ENCODE measurements around the gene ASPHD2.
A peak's percentile ranks its signal among the peaks of the same experiment; 100 is the strongest.

The ASPHD2 gene

DNA sequence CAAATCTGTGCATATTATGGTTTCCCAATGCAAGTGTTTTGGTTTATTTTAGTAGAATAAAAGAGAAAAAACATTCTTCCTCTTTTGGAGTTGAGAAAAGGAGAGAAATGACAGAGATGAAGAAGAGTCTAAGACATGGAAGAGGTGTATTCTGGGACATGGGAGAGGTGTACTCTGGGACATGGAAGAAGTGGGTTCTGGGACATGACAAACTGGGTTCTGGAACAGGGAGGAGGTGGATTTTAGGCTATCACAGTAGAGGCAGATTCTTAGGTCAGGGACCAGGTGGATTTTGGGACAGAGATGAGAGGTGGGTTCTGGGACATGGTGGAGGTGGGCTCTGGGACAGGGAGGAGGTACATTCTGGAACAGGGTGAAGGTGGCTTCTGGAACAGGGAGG lies 2.1 kb upstream of the ASPHD2 start:
- H4K20me1 ChIP-seq (ENCODE audit: control insufficient read depth, insufficient read depth, low read depth, low read length), result no peaks in the 10 kb centered on the region
- no peaks in the 10 kb centered on the region; the same call in 1 of the 2 replicates for H3K27me3 ChIP-seq (ENCODE audit: control insufficient read depth, low read length)
- peaks cover 19% of the 10 kb centered on the region for H3K79me2 ChIP-seq (ENCODE audit: control insufficient read depth, low read length)
- no peak overlapping the region for H3K4me3 ChIP-seq (ENCODE audit: low read length)
- peaks cover 15% of the 10 kb centered on the region for H3F3A ChIP-seq (ENCODE audit: control insufficient read depth, insufficient read depth)
- H3K27ac ChIP-seq (ENCODE audit: low read depth, low read length), result no peak overlapping the region
- H3K4me1 ChIP-seq (ENCODE audit: control insufficient read depth, low read length), result peaks cover 29% of the 10 kb centered on the region
- H3K9me2 ChIP-seq (replicated peaks; ENCODE audit: control insufficient read depth, low read length), result no peaks in the 10 kb centered on the region
- TF ChIP-seq, protein P1, sequence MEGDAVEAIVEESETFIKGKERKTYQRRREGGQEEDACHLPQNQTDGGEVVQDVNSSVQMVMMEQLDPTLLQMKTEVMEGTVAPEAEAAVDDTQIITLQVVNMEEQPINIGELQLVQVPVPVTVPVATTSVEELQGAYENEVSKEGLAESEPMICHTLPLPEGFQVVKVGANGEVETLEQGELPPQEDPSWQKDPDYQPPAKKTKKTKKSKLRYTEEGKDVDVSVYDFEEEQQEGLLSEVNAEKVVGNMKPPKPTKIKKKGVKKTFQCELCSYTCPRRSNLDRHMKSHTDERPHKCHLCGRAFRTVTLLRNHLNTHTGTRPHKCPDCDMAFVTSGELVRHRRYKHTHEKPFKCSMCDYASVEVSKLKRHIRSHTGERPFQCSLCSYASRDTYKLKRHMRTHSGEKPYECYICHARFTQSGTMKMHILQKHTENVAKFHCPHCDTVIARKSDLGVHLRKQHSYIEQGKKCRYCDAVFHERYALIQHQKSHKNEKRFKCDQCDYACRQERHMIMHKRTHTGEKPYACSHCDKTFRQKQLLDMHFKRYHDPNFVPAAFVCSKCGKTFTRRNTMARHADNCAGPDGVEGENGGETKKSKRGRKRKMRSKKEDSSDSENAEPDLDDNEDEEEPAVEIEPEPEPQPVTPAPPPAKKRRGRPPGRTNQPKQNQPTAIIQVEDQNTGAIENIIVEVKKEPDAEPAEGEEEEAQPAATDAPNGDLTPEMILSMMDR (IDR thresholded peaks at IDR 0.05; ENCODE audit: low read depth, low read length, poor library complexity, severe bottlenecking), result no peak
- no peak for TF ChIP-seq EZH2phosphoT487 (IDR thresholded peaks at IDR 0.05; ENCODE audit: borderline replicate concordance, low read length)
- peaks cover 14% of the 10 kb centered on the region for H3K9me3 ChIP-seq (ENCODE audit: control insufficient read depth, insufficient read depth, low read length)
- H3K36me3 ChIP-seq (ENCODE audit: control insufficient read depth, low read length), result no peaks in the 10 kb centered on the region; the same call in 1 of the 2 replicates
- H3K4me2 ChIP-seq (ENCODE audit: low read length), result no peak overlapping the region

DNA sequence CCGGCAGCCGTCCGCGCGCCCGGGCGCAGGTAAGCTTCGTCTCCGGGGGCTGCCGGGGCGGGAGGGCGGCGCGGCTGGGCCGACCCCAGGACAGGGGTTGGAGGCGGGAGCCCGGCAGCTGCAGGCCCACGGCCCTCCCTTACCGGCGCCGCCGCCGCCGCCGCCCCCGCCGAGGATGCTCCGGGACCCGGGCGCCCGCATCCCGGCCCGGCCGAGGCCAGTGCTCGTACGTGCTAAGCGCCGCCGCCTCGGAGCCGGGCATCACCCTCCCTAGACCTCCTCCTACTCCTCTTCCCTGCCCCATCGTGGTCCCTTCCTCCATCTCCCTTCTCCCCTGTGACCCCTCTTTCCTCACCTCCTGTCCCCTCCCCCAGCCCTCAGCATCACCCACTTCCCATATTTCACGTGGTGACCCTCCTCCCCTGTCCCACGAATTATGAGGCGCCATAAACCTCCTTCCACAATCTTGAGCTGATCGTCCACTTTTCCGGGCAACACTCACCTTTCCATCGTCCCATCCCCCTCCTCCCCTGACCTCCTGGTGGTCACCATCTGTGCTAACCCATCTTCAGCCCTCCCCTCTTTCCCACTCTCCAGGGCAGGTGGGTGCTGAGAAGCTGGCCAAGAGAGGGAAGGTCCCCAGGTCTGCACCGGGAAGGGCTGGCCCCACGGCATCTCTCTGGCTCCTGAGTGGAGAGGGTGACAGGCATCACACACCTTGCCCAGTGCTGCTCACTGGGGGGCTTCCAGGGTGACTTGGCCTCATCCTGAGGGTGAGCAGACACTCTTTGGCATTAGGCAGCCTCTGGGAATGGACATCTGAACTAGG lies 612 bp downstream of the ASPHD2 start:
- Histone ChIP-seq H3K4me2 (ENCODE audit: low read length) (peak overlapping the region; percentile 81), H3K27ac (ENCODE audit: low read depth, low read length) (no peak overlapping the region), H3K36me3 (ENCODE audit: control insufficient read depth, low read length) (peaks cover 12% of the 10 kb centered on the region), H3K27me3 (ENCODE audit: control insufficient read depth, low read length) (no peaks in the 10 kb centered on the region), H3K4me3 (ENCODE audit: low read length) (peak overlapping the region; percentile 74), H3K9me3 (ENCODE audit: control insufficient read depth, insufficient read depth, low read length) (no peaks in the 10 kb centered on the region), H4K20me1 (ENCODE audit: control insufficient read depth, insufficient read depth, low read depth, low read length) (no peaks in the 10 kb centered on the region), H3K79me2 (ENCODE audit: control insufficient read depth, low read length) (peaks cover 22% of the 10 kb centered on the region), H3K9me2 (replicated peaks; ENCODE audit: control insufficient read depth, low read length) (no peaks in the 10 kb centered on the region), H3K4me1 (ENCODE audit: control insufficient read depth, low read length) (peaks cover 29% of the 10 kb centered on the region), H3F3A (ENCODE audit: control insufficient read depth, insufficient read depth) (peaks cover 15% of the 10 kb centered on the region)
- TF ChIP-seq, protein P1 (IDR thresholded peaks at IDR 0.05; ENCODE audit: low read depth, low read length, poor library complexity, severe bottlenecking), result no peak

DNA sequence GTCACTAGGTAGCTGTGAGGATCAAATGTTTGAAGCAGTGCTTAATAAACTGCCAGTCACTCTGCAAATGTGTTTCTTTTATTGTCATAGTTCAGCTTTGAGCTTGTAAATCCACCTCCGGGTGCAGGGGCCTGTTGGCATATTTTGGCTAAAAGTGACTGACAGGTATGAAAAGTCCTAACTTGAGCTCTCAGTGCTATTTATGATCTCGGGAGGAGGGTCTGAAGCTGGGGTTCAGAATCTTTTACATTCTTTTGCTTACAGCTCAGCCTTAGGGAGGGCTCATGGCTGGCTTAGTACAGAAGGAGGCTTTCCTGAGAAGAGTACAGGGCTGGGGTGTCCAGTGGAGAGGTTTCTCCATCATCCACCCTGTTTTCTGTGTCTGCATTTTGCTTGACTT lies 1.5 kb downstream of the ASPHD2 start:
- no peaks in the 10 kb centered on the region for H3K9me3 ChIP-seq (ENCODE audit: control insufficient read depth, insufficient read depth, low read length)
- no peaks in the 10 kb centered on the region for H4K20me1 ChIP-seq (ENCODE audit: control insufficient read depth, insufficient read depth, low read depth, low read length)
- H3K36me3 ChIP-seq (ENCODE audit: control insufficient read depth, low read length), result peaks cover 12% of the 10 kb centered on the region
- peaks cover 24% of the 10 kb centered on the region for H3K79me2 ChIP-seq (ENCODE audit: control insufficient read depth, low read length)
- H3K27me3 ChIP-seq (ENCODE audit: control insufficient read depth, low read length), result no peaks in the 10 kb centered on the region
- H3F3A ChIP-seq (ENCODE audit: control insufficient read depth, insufficient read depth), result peaks cover 15% of the 10 kb centered on the region
- H3K4me1 ChIP-seq (ENCODE audit: control insufficient read depth, low read length), result peaks cover 29% of the 10 kb centered on the region
- H3K9me2 ChIP-seq (replicated peaks; ENCODE audit: control insufficient read depth, low read length), result no peaks in the 10 kb centered on the region
- peak overlapping the region; percentile 74 for H3K4me3 ChIP-seq (ENCODE audit: low read length)
- H3K27ac ChIP-seq (ENCODE audit: low read depth, low read length), result no peak overlapping the region
- peak overlapping the region; percentile 81 for H3K4me2 ChIP-seq (ENCODE audit: low read length)
- TF ChIP-seq EZH2phosphoT487 (IDR thresholded peaks at IDR 0.05; ENCODE audit: borderline replicate concordance, low read length), result no peak
- TF ChIP-seq, protein P1 (IDR thresholded peaks at IDR 0.05; ENCODE audit: low read depth, low read length, poor library complexity, severe bottlenecking), result no peak

Measured in DOHH2 (cell line).